HEK293 (cell line): ENCODE data around the gene OR13J1.

ENCODE experiments used
- CTCF ChIA-PET: fragments of 350-600 bp; formaldehyde crosslinking; extraction: SDS; loops from one replicate; lab custom pipeline; 2021; ENCODE audit warnings: antibody characterized with exemption; lab: Yijun Ruan, JAX
- POLR2A ChIA-PET: fragments of 300-600 bp; formaldehyde crosslinking; extraction: SDS; loops from one replicate; lab custom pipeline; 2020; ENCODE audit warnings: antibody characterized with exemption, inconsistent platforms; lab: Yijun Ruan, JAX
- H3K27ac ChIP-seq: fragments of 200-500 bp; sonication (Bioruptor generic); 2 replicates; pipeline ENCODE4 v1.5.1; 2014; ENCODE audit warnings: low read depth, low read length, control low read depth, inconsistent platforms; ENCODE audit errors: extremely low read depth
- H3K36me3 ChIP-seq, 2 experiments: fragments of 200-500 bp in 1 of 2; sonication (Bioruptor generic) in 1 of 2; 1 replicate in 1 of 2; 2 replicates in 1 of 2; pipeline ENCODE4 v1.5.1; 2014 to 2017; ENCODE audit warnings: inconsistent platforms in 2 of 2, low read length in 2 of 2; ENCODE audit not compliant: control insufficient read depth in 2 of 2, insufficient read depth in 1 of 2
- H3K4me1 ChIP-seq: fragments of 200-500 bp; sonication (Bioruptor generic); 2 replicates; pipeline ENCODE4 v1.5.1; 2014; ENCODE audit warnings: mild to moderate bottlenecking, low read length, inconsistent platforms; ENCODE audit not compliant: control insufficient read depth, insufficient read depth
- H3K4me3 ChIP-seq: 2 replicates; pipeline ENCODE4 v1.5.1; 2011; ENCODE audit warnings: low read depth, mild to moderate bottlenecking, control low read depth, low read length, moderate library complexity
- H3K9me3 ChIP-seq: fragments of 200-500 bp; sonication (Bioruptor generic); 2 replicates; pipeline ENCODE4 v1.5.1; 2014; ENCODE audit warnings: low read depth, low read length, inconsistent platforms; ENCODE audit not compliant: control insufficient read depth, insufficient read depth
- HOXD13 ChIP-seq: sonication (generic); formaldehyde crosslinking; IDR thresholded peaks from 2 replicates; pipeline ENCODE4 v1.8.0; 2022; ENCODE audit warnings: missing genetic modification reagents, borderline replicate concordance
- KLF16 ChIP-seq: fragments of 450-650 bp; formaldehyde crosslinking; IDR thresholded peaks from 2 replicates; pipeline ENCODE4 v1.5.1; 2017; ENCODE audit warnings: missing biosample characterization, missing genetic modification characterization
- SCRT2 ChIP-seq: fragments of 450-650 bp; formaldehyde crosslinking; IDR thresholded peaks from 2 replicates; pipeline ENCODE4 v1.5.1; 2016; ENCODE audit warnings: missing biosample characterization, missing genetic modification characterization
- TRIM28 ChIP-seq: IDR thresholded peaks from 2 replicates; pipeline ENCODE4 v1.6.1; 2011; ENCODE audit warnings: low read length, control low read depth, borderline replicate concordance
- ZNF341 ChIP-seq: fragments of 450-650 bp; formaldehyde crosslinking; IDR thresholded peaks from 2 replicates; pipeline ENCODE4; 2016; ENCODE audit warnings: low read depth, missing biosample characterization, missing genetic modification characterization
- ZNF624 ChIP-seq: fragments of 450-650 bp; formaldehyde crosslinking; IDR thresholded peaks from 2 replicates; pipeline ENCODE4 v1.5.1; 2017; ENCODE audit warnings: missing biosample characterization, missing genetic modification characterization
- ZNF707 ChIP-seq: fragments of 450-650 bp; formaldehyde crosslinking; IDR thresholded peaks from 2 replicates; pipeline ENCODE4 v1.5.1; 2016; ENCODE audit warnings: missing biosample characterization, missing genetic modification characterization
- ZNF830 ChIP-seq: fragments of 450-650 bp; IDR thresholded peaks from 2 replicates; pipeline ENCODE4 v1.5.0; 2018; ENCODE audit warnings: missing biosample characterization, missing genetic modification characterization, low read depth, mild to moderate bottlenecking, moderate library complexity
- ZSCAN23 ChIP-seq: fragments of 450-650 bp; formaldehyde crosslinking; IDR thresholded peaks from 2 replicates; pipeline ENCODE4 v1.5.1; 2016; ENCODE audit warnings: missing biosample characterization, missing genetic modification characterization
- ZXDB ChIP-seq: fragments of 450-650 bp; formaldehyde crosslinking; IDR thresholded peaks from 2 replicates; pipeline ENCODE4 v1.5.1; 2016; ENCODE audit warnings: missing biosample characterization, missing genetic modification characterization
- TF ChIP-seq, protein P1 (sequence below): fragments of 450-650 bp; formaldehyde crosslinking; IDR thresholded peaks from 2 replicates; pipeline ENCODE4; 2016; ENCODE audit warnings: missing biosample characterization, missing genetic modification characterization
- TF ChIP-seq, protein P2 (sequence below): fragments of 450-650 bp; formaldehyde crosslinking; IDR thresholded peaks from 2 replicates; pipeline ENCODE4 v1.5.1; 2016; ENCODE audit warnings: missing biosample characterization, missing genetic modification characterization, borderline replicate concordance
- TF ChIP-seq, protein P3 (sequence below): fragments of 450-650 bp; formaldehyde crosslinking; IDR thresholded peaks from 2 replicates; pipeline ENCODE4 v1.5.1; 2016; ENCODE audit warnings: missing biosample characterization, missing genetic modification characterization
- TF ChIP-seq, protein P4 (sequence below): fragments of 450-650 bp; formaldehyde crosslinking; IDR thresholded peaks from 2 replicates; pipeline ENCODE4 v1.5.1; 2016; ENCODE audit warnings: missing biosample characterization, missing genetic modification characterization
- TF ChIP-seq, protein P5 (sequence below): fragments of 450-650 bp; IDR thresholded peaks from 2 replicates; pipeline ENCODE4 v1.5.1; 2018; ENCODE audit warnings: missing biosample characterization, missing genetic modification characterization
- TF ChIP-seq, protein P6 (sequence below): fragments of 450-650 bp; formaldehyde crosslinking; IDR thresholded peaks from 2 replicates; pipeline ENCODE4 v1.5.1; 2016; ENCODE audit warnings: missing biosample characterization, missing genetic modification characterization
- TF ChIP-seq, protein P7 (sequence below): fragments of 450-650 bp; formaldehyde crosslinking; IDR thresholded peaks from 2 replicates; pipeline ENCODE4 v1.5.1; 2016; ENCODE audit warnings: missing biosample characterization, missing genetic modification characterization

OR13J1 gene

DNA sequence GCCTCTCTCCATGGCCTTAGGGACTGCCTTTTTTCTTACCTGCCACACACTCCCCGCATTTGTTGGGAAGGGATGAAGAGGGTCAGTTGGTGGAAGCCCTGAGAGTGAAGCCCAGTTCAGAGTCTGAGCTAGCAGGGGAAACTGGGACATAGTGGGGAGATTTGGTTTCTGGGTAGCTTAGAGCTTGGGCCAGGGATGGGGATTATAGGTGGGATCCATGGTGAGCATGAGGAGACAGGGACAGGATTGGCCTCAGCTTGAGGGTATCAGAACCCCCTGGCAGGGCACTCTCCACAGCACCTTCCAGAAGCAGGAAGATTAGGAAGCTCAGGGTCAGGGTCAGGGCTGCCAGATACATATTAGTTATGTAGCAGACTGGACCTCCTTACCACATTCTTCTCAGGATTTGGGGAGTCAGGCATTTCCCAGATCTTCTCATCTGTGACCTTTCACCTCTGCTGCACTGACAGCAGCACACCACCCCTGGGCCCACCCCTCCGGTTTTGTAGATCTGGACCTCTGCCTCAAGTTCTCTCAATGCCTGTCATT is 17.9 kb downstream of the OR13J1 start:
- CTCF ChIA-PET, result interaction anchor here (1.3 kb wide), 1 partner anchor 17 kb away, joined by 4 read pairs; no protein-coding TSS in a partner anchor
- H3K27ac ChIP-seq, result no peak overlapping the region
- H3K4me3 ChIP-seq, result no peak overlapping the region
- POLR2A ChIA-PET, result no interaction called here
- TF ChIP-seq, protein P1, sequence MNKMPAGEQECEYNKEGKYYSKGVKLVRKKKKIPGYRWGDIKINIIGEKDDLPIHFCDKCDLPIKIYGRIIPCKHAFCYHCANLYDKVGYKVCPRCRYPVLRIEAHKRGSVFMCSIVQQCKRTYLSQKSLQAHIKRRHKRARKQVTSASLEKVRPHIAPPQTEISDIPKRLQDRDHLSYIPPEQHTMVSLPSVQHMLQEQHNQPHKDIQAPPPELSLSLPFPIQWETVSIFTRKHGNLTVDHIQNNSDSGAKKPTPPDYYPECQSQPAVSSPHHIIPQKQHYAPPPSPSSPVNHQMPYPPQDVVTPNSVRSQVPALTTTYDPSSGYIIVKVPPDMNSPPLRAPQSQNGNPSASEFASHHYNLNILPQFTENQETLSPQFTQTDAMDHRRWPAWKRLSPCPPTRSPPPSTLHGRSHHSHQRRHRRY (tag by site-specific recombination), result no peak
- TF ChIP-seq ZXDB (tag by site-specific recombination) (no peak), KLF16 (tag by site-specific recombination) (no peak), ZNF624 (tag by site-specific recombination) (no peak), ZNF707 (tag by site-specific recombination) (no peak), HOXD13 (CRISPR knock-in tag) (no peak), ZNF341 (tag by site-specific recombination) (no peak), ZSCAN23 (tag by site-specific recombination) (no peak), SCRT2 (no peak), ZNF830 (tag by site-specific recombination) (no peak), TRIM28 (no peak)
- TF ChIP-seq, protein P2, sequence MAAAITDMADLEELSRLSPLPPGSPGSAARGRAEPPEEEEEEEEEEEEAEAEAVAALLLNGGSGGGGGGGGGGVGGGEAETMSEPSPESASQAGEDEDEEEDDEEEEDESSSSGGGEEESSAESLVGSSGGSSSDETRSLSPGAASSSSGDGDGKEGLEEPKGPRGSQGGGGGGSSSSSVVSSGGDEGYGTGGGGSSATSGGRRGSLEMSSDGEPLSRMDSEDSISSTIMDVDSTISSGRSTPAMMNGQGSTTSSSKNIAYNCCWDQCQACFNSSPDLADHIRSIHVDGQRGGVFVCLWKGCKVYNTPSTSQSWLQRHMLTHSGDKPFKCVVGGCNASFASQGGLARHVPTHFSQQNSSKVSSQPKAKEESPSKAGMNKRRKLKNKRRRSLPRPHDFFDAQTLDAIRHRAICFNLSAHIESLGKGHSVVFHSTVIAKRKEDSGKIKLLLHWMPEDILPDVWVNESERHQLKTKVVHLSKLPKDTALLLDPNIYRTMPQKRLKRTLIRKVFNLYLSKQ (tag by site-specific recombination), result no peak
- TF ChIP-seq, protein P3, sequence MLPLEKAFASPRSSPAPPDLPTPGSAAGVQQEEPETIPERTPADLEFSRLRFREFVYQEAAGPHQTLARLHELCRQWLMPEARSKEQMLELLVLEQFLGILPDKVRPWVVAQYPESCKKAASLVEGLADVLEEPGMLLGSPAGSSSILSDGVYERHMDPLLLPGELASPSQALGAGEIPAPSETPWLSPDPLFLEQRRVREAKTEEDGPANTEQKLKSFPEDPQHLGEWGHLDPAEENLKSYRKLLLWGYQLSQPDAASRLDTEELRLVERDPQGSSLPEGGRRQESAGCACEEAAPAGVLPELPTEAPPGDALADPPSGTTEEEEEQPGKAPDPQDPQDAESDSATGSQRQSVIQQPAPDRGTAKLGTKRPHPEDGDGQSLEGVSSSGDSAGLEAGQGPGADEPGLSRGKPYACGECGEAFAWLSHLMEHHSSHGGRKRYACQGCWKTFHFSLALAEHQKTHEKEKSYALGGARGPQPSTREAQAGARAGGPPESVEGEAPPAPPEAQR (tag by site-specific recombination), result no peak
- TF ChIP-seq, protein P4, sequence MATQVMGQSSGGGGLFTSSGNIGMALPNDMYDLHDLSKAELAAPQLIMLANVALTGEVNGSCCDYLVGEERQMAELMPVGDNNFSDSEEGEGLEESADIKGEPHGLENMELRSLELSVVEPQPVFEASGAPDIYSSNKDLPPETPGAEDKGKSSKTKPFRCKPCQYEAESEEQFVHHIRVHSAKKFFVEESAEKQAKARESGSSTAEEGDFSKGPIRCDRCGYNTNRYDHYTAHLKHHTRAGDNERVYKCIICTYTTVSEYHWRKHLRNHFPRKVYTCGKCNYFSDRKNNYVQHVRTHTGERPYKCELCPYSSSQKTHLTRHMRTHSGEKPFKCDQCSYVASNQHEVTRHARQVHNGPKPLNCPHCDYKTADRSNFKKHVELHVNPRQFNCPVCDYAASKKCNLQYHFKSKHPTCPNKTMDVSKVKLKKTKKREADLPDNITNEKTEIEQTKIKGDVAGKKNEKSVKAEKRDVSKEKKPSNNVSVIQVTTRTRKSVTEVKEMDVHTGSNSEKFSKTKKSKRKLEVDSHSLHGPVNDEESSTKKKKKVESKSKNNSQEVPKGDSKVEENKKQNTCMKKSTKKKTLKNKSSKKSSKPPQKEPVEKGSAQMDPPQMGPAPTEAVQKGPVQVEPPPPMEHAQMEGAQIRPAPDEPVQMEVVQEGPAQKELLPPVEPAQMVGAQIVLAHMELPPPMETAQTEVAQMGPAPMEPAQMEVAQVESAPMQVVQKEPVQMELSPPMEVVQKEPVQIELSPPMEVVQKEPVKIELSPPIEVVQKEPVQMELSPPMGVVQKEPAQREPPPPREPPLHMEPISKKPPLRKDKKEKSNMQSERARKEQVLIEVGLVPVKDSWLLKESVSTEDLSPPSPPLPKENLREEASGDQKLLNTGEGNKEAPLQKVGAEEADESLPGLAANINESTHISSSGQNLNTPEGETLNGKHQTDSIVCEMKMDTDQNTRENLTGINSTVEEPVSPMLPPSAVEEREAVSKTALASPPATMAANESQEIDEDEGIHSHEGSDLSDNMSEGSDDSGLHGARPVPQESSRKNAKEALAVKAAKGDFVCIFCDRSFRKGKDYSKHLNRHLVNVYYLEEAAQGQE (tag by site-specific recombination), result no peak
- TF ChIP-seq, protein P5, sequence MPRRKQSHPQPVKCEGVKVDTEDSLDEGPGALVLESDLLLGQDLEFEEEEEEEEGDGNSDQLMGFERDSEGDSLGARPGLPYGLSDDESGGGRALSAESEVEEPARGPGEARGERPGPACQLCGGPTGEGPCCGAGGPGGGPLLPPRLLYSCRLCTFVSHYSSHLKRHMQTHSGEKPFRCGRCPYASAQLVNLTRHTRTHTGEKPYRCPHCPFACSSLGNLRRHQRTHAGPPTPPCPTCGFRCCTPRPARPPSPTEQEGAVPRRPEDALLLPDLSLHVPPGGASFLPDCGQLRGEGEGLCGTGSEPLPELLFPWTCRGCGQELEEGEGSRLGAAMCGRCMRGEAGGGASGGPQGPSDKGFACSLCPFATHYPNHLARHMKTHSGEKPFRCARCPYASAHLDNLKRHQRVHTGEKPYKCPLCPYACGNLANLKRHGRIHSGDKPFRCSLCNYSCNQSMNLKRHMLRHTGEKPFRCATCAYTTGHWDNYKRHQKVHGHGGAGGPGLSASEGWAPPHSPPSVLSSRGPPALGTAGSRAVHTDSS (tag by site-specific recombination), result no peak
- TF ChIP-seq, protein P6, sequence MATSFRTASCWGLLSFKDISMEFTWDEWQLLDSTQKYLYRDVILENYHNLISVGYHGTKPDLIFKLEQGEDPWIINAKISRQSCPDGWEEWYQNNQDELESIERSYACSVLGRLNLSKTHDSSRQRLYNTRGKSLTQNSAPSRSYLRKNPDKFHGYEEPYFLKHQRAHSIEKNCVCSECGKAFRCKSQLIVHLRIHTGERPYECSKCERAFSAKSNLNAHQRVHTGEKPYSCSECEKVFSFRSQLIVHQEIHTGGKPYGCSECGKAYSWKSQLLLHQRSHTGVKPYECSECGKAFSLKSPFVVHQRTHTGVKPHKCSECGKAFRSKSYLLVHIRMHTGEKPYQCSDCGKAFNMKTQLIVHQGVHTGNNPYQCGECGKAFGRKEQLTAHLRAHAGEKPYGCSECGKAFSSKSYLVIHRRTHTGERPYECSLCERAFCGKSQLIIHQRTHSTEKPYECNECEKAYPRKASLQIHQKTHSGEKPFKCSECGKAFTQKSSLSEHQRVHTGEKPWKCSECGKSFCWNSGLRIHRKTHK (tag by site-specific recombination), result no peak
- TF ChIP-seq, protein P7, sequence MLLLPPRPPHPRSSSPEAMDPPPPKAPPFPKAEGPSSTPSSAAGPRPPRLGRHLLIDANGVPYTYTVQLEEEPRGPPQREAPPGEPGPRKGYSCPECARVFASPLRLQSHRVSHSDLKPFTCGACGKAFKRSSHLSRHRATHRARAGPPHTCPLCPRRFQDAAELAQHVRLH (tag by site-specific recombination), result no peak
- H3K4me1 ChIP-seq, result no peaks in the 10 kb centered on the region
- H3K9me3 ChIP-seq, result no peaks in the 10 kb centered on the region
- H3K36me3 ChIP-seq, result peaks cover 0 to 16% of the 10 kb centered on the region in 2 experiments; a peak in 1 of 3 replicates
